ENCODE data around the gene TRAPPC2.

TRAPPC2 gene

GRCh38 chrX:13698432-13698831 is 36.0 kb downstream of the TRAPPC2 start:
- Histone ChIP-seq H3K27me3 (ENCODE audit: control insufficient read depth, insufficient read depth, low read length) (no peaks in the 10 kb centered on the region), H3K27ac (ENCODE audit: low read depth, low read length) (no peak overlapping the region), H3K4me1 (ENCODE audit: control insufficient read depth, insufficient read depth, low read length) (peaks cover 44% of the 10 kb centered on the region), H3K9me3 (ENCODE audit: control insufficient read depth, insufficient read depth, low read length) (no peaks in the 10 kb centered on the region), H3K4me3 (ENCODE audit: low read depth, low read length) (no peak overlapping the region), H3K9ac (ENCODE audit: low read depth, low read length) (no peak overlapping the region), H3K36me3 (ENCODE audit: control insufficient read depth, insufficient read depth, low read length) (peaks cover 5% of the 10 kb centered on the region; the same call in 1 of the 2 replicates)

- Histone ChIP-seq H3K9ac (ENCODE audit: low read depth, low read length) (no peak overlapping the region), H3K4me3 (ENCODE audit: low read depth, low read length) (no peak overlapping the region), H3K9me3 (ENCODE audit: control insufficient read depth, insufficient read depth, low read length) (no peaks in the 10 kb centered on the region), H3K27ac (ENCODE audit: low read depth, low read length) (no peak overlapping the region), H3K27me3 (ENCODE audit: control insufficient read depth, insufficient read depth, low read length) (no peaks in the 10 kb centered on the region), H3K4me1 (ENCODE audit: control insufficient read depth, insufficient read depth, low read length) (peaks cover 48% of the 10 kb centered on the region), H3K36me3 (ENCODE audit: control insufficient read depth, insufficient read depth, low read length) (peaks cover 5% of the 10 kb centered on the region; the same call in 1 of the 2 replicates)
Observed at GRCh38 chrX:13697976-13698375, 36.4 kb downstream of the TRAPPC2 start.

DNA sequence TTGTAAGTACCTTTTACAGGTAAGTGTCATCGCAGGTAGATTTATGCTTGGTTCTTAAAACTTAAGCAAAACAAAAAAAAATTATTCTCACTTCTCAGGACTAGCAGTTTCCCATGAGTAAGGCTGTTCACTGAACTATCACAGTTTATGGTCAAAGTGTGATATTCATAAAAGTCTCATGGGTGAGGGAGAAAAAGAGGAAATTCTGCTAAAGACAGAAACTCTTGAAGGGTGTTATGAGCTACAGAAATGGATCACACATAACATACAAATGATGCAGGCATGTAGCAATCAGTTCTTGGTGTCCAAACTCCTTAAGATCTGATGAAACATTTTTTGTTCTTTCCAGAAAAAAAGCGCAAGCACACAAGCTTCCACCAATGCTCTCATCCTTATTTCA is 37.0 kb downstream of the TRAPPC2 start:
- H3K9me3 ChIP-seq (ENCODE audit: control insufficient read depth, insufficient read depth, low read length) = no peaks in the 10 kb centered on the region
- H3K4me1 ChIP-seq (ENCODE audit: control insufficient read depth, insufficient read depth, low read length) = peaks cover 52% of the 10 kb centered on the region
- H3K27ac ChIP-seq (ENCODE audit: low read depth, low read length) = no peak overlapping the region
- H3K4me3 ChIP-seq (ENCODE audit: low read depth, low read length) = no peak overlapping the region
- no peak overlapping the region for H3K9ac ChIP-seq (ENCODE audit: low read depth, low read length)
- peaks cover 5% of the 10 kb centered on the region; the same call in 1 of the 2 replicates for H3K36me3 ChIP-seq (ENCODE audit: control insufficient read depth, insufficient read depth, low read length)
- H3K27me3 ChIP-seq (ENCODE audit: control insufficient read depth, insufficient read depth, low read length) = no peaks in the 10 kb centered on the region

DNA sequence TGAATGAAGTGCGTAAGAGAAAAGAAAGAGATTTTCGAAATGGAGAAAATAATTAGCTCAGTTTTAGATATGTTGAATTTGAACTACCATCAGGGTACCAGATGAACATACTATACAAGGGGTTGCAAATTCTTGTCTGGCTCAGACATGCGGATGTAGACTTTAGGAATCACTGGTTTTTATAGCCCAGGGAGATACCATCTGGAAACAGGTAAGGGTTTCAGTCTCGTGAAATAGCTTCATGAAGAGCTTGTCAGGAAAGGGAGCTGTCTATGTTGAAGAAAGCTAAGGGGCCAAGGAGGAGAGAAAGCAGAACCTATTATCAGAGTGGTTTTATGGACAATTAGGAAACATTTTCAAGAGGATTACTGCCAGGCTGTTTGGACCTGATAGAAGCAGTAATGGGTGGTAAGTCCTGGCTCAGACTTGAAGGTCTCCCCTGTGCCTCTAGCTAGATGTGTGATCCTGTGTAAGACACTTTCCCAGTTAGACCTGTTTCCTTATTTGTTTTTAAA is 38.8 kb downstream of the TRAPPC2 start:
- H3K36me3 ChIP-seq (ENCODE audit: control insufficient read depth, insufficient read depth, low read length) = peaks cover 5% of the 10 kb centered on the region; the same call in 1 of the 2 replicates
- no peak overlapping the region for H3K4me3 ChIP-seq (ENCODE audit: low read depth, low read length)
- H3K27ac ChIP-seq (ENCODE audit: low read depth, low read length) = no peak overlapping the region
- H3K9me3 ChIP-seq (ENCODE audit: control insufficient read depth, insufficient read depth, low read length) = no peaks in the 10 kb centered on the region
- no peak overlapping the region for H3K9ac ChIP-seq (ENCODE audit: low read depth, low read length)
- no peaks in the 10 kb centered on the region for H3K27me3 ChIP-seq (ENCODE audit: control insufficient read depth, insufficient read depth, low read length)
- peaks cover 46% of the 10 kb centered on the region for H3K4me1 ChIP-seq (ENCODE audit: control insufficient read depth, insufficient read depth, low read length)

DNA sequence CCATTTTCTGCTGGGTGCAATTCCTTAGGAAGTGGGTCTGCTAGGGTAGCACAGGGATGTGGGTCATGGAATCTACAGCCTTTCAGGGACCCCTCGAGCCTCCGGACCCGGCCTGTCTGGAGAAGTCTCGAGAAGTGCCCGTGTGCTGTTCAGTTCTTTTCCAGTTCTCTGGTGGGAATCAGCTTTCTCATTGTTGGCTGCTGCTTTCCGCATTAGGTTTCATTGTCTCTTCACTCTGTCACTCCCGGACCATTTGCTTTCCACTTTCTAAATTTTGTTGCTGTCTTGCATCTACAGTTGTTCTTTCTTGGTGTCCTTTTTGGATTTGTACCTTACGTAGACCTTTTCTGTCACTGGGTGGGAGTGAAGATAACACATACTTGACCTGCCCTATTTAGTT is 39.4 kb downstream of the TRAPPC2 start:
- Histone ChIP-seq H3K27me3 (ENCODE audit: control insufficient read depth, insufficient read depth, low read length) (no peaks in the 10 kb centered on the region), H3K4me3 (ENCODE audit: low read depth, low read length) (no peak overlapping the region), H3K27ac (ENCODE audit: low read depth, low read length) (no peak overlapping the region), H3K36me3 (ENCODE audit: control insufficient read depth, insufficient read depth, low read length) (peaks cover 5% of the 10 kb centered on the region; the same call in 1 of the 2 replicates), H3K9ac (ENCODE audit: low read depth, low read length) (no peak overlapping the region), H3K4me1 (ENCODE audit: control insufficient read depth, insufficient read depth, low read length) (peaks cover 53% of the 10 kb centered on the region), H3K9me3 (ENCODE audit: control insufficient read depth, insufficient read depth, low read length) (no peaks in the 10 kb centered on the region)

- H3K4me1 ChIP-seq (ENCODE audit: control insufficient read depth, insufficient read depth, low read length) = peaks cover 53% of the 10 kb centered on the region
- no peak overlapping the region for H3K9ac ChIP-seq (ENCODE audit: low read depth, low read length)
- H3K36me3 ChIP-seq (ENCODE audit: control insufficient read depth, insufficient read depth, low read length) = peaks cover 5% of the 10 kb centered on the region; the same call in 1 of the 2 replicates
- H3K4me3 ChIP-seq (ENCODE audit: low read depth, low read length) = no peak overlapping the region
- no peaks in the 10 kb centered on the region for H3K27me3 ChIP-seq (ENCODE audit: control insufficient read depth, insufficient read depth, low read length)
- no peaks in the 10 kb centered on the region for H3K9me3 ChIP-seq (ENCODE audit: control insufficient read depth, insufficient read depth, low read length)
- no peak overlapping the region for H3K27ac ChIP-seq (ENCODE audit: low read depth, low read length)
Observed at GRCh38 chrX:13694359-13694758, 40.1 kb downstream of the TRAPPC2 start.

- H3K4me1 ChIP-seq (ENCODE audit: control insufficient read depth, insufficient read depth, low read length) = peaks cover 47% of the 10 kb centered on the region
- no peak overlapping the region for H3K9ac ChIP-seq (ENCODE audit: low read depth, low read length)
- H3K36me3 ChIP-seq (ENCODE audit: control insufficient read depth, insufficient read depth, low read length) = peaks cover 5% of the 10 kb centered on the region; the same call in 1 of the 2 replicates
- peaks cover 2% of the 10 kb centered on the region for H3K27me3 ChIP-seq (ENCODE audit: control insufficient read depth, insufficient read depth, low read length)
- peak overlapping the region; percentile 12; the same call in 1 of the 2 replicates for H3K4me3 ChIP-seq (ENCODE audit: low read depth, low read length)
- no peaks in the 10 kb centered on the region for H3K9me3 ChIP-seq (ENCODE audit: control insufficient read depth, insufficient read depth, low read length)
- H3K27ac ChIP-seq (ENCODE audit: low read depth, low read length) = no peak overlapping the region
Observed at GRCh38 chrX:13693341-13693961, 41.0 kb downstream of the TRAPPC2 start.

DNA sequence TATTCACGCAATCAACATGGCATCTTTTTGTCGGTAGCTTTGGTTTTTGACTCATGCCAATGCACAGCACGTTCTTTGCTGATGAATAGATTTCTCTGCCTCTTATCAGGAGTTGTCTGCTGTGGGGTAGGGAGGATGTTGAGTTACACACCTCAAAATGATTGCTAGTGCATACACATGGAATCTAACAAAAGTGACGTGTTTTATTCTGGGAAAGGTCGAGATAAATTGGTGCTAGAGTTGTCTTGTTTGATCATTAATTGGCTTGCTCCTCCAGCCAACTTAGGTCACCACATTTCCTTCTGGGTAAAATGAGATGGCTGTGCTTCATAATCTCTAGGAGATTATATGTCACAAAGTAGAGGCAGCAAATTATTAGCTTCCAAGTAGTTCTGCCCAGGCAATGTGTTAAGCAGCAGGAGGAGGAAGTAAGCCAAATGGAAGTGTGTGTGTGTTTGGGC is 41.6 kb downstream of the TRAPPC2 start:
- Histone ChIP-seq H3K4me1 (ENCODE audit: control insufficient read depth, insufficient read depth, low read length) (peaks cover 50% of the 10 kb centered on the region), H3K36me3 (ENCODE audit: control insufficient read depth, insufficient read depth, low read length) (peaks cover 5% of the 10 kb centered on the region; the same call in 1 of the 2 replicates), H3K27ac (ENCODE audit: low read depth, low read length) (peak overlapping the region; percentile 2), H3K9ac (ENCODE audit: low read depth, low read length) (no peak overlapping the region), H3K4me3 (ENCODE audit: low read depth, low read length) (peak overlapping the region; percentile 12; the same call in 1 of the 2 replicates), H3K9me3 (ENCODE audit: control insufficient read depth, insufficient read depth, low read length) (no peaks in the 10 kb centered on the region), H3K27me3 (ENCODE audit: control insufficient read depth, insufficient read depth, low read length) (peaks cover 9% of the 10 kb centered on the region)

GRCh38 chrX:13691841-13692371 is 42.5 kb downstream of the TRAPPC2 start:
- H3K4me1 ChIP-seq (ENCODE audit: control insufficient read depth, insufficient read depth, low read length) = peaks cover 45% of the 10 kb centered on the region
- no peak overlapping the region for H3K9ac ChIP-seq (ENCODE audit: low read depth, low read length)
- no peak overlapping the region for H3K27ac ChIP-seq (ENCODE audit: low read depth, low read length)
- H3K36me3 ChIP-seq (ENCODE audit: control insufficient read depth, insufficient read depth, low read length) = no peaks in the 10 kb centered on the region
- H3K27me3 ChIP-seq (ENCODE audit: control insufficient read depth, insufficient read depth, low read length) = peaks cover 15% of the 10 kb centered on the region
- no peaks in the 10 kb centered on the region for H3K9me3 ChIP-seq (ENCODE audit: control insufficient read depth, insufficient read depth, low read length)
- H3K4me3 ChIP-seq (ENCODE audit: low read depth, low read length) = no peak overlapping the region

DNA sequence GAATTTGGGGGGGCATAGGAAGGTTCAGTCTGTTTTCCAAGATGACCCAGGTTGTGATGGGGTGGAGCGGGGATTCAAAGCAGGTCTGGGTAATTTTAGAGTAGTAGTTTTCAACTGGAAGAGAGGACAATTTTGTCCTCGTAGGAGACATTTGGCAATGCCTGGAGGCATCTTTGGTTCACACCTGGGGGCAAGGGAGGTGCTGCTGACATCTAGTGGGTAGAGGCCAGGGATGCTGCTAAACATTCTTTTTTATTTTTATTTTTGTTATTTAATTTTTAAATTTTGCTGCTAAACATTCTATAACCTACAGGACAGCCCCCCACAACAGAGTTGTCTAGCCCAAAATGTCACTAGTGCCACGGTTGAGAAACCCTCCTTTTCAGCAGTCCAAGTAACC is 43.6 kb downstream of the TRAPPC2 start:
- Histone ChIP-seq H3K36me3 (ENCODE audit: control insufficient read depth, insufficient read depth, low read length) (no peaks in the 10 kb centered on the region), H3K4me3 (ENCODE audit: low read depth, low read length) (peak overlapping the region; percentile 94), H3K27ac (ENCODE audit: low read depth, low read length) (no peak overlapping the region), H3K9me3 (ENCODE audit: control insufficient read depth, insufficient read depth, low read length) (no peaks in the 10 kb centered on the region), H3K9ac (ENCODE audit: low read depth, low read length) (no peak overlapping the region), H3K4me1 (ENCODE audit: control insufficient read depth, insufficient read depth, low read length) (peaks cover 45% of the 10 kb centered on the region), H3K27me3 (ENCODE audit: control insufficient read depth, insufficient read depth, low read length) (peaks cover 15% of the 10 kb centered on the region)

DNA sequence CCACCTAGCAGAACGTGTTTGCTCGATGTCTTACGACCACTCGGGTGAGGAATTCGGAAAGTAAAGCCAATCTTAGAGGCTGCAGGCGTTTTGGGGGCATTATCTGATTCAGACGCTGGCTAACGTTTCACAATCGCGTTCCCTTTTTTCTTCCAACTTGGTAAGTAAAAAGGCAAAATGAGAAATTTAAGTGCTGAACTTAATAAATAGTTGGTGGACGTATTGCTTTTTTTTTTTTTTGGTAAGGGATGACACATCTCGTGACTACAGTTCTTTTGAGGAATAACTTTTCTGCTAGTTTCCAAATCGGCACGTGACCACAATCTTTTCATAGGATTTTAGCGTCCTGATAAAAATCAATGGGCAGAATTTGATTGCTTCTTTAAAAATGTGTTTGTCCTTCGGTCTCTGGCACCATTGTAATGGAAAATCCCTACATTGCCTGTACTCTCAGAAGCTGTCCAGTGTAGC is 44.6 kb downstream of the TRAPPC2 start:
- Histone ChIP-seq H3K27me3 (ENCODE audit: control insufficient read depth, insufficient read depth, low read length) (peaks cover 19% of the 10 kb centered on the region), H3K36me3 (ENCODE audit: control insufficient read depth, insufficient read depth, low read length) (no peaks in the 10 kb centered on the region), H3K4me1 (ENCODE audit: control insufficient read depth, insufficient read depth, low read length) (peaks cover 42% of the 10 kb centered on the region), H3K4me3 (ENCODE audit: low read depth, low read length) (peak overlapping the region; percentile 94), H3K9me3 (ENCODE audit: control insufficient read depth, insufficient read depth, low read length) (no peaks in the 10 kb centered on the region), H3K9ac (ENCODE audit: low read depth, low read length) (peak overlapping the region; percentile 81), H3K27ac (ENCODE audit: low read depth, low read length) (peak overlapping the region; percentile 85)

All from HUES48 (cell line).